Osteoblast (primary cell): ENCODE results near the gene ZFYVE27. TPM values are rescaled to one million over a fixed set of nuclear protein-coding genes. Genes with fewer than 3 reads are reported as not detected.

ENCODE experiments used
- DNase-seq: peaks from one replicate; pipeline ENCODE4 v3.0.0; 2011; ENCODE audit warnings: low spot score, mixed read lengths; ENCODE audit not compliant: insufficient read length; ENCODE audit errors: missing footprints
- H2AFZ ChIP-seq: 2 replicates; pipeline ENCODE4 v1.6.0; 2011; ENCODE audit warnings: mild to moderate bottlenecking, low read length
- H3K27ac ChIP-seq: 2 replicates; pipeline ENCODE4 v1.5.1; 2011; ENCODE audit warnings: mild to moderate bottlenecking, low read depth, low read length, moderate library complexity
- H3K27me3 ChIP-seq: 2 replicates; pipeline ENCODE4 v1.6.0; 2012; ENCODE audit warnings: mild to moderate bottlenecking, control low read depth, inconsistent platforms, low read length, moderate library complexity; ENCODE audit not compliant: insufficient read depth
- H3K36me3 ChIP-seq: 2 replicates; pipeline ENCODE4 v1.5.1; 2011; ENCODE audit warnings: mild to moderate bottlenecking, low read length, control low read depth, moderate library complexity; ENCODE audit not compliant: insufficient read depth
- H3K4me1 ChIP-seq: 2 replicates; pipeline ENCODE4 v1.5.1; 2011; ENCODE audit warnings: mild to moderate bottlenecking, low read length, control low read depth, moderate library complexity; ENCODE audit not compliant: insufficient read depth
- H3K4me2 ChIP-seq: 2 replicates; pipeline ENCODE4 v1.6.0; 2011; ENCODE audit warnings: mild to moderate bottlenecking, low read length; ENCODE audit not compliant: insufficient read depth
- H3K4me3 ChIP-seq: fragments of 200-600 bp; sonication (generic); 3 replicates; pipeline ENCODE4 v1.5.1; 2012; ENCODE audit warnings: mild to moderate bottlenecking, low read length, inconsistent platforms; ENCODE audit not compliant: insufficient read depth
- H3K79me2 ChIP-seq: 2 replicates; pipeline ENCODE4 v1.6.0; 2012; ENCODE audit warnings: mild to moderate bottlenecking, low read length, control low read depth, inconsistent platforms; ENCODE audit not compliant: insufficient read depth
- H3K9me3 ChIP-seq: 2 replicates; pipeline ENCODE4 v1.5.1; 2011; ENCODE audit warnings: low read depth, low read length, control low read depth
- H4K20me1 ChIP-seq: 2 replicates; pipeline ENCODE4 v1.6.0; 2012; ENCODE audit warnings: mild to moderate bottlenecking, low read length, control low read depth; ENCODE audit not compliant: insufficient read depth
- total RNA-seq: library from RNA; depleted of rRNA; stranded (reverse); fragments of >200 nt; gene quantifications from 2 replicates; pipeline ENCODE4 v1.2.3, GENCODE V29; 2012
- TF ChIP-seq, protein P1 (sequence below): IDR thresholded peaks from 2 replicates; pipeline ENCODE4 v1.5.1; 2011; ENCODE audit warnings: mild to moderate bottlenecking, low read depth, low read length, moderate library complexity; ENCODE audit errors: extremely low read depth

ZFYVE27 gene
- total RNA-seq, 1 donor, result 19.9 TPM

DNA sequence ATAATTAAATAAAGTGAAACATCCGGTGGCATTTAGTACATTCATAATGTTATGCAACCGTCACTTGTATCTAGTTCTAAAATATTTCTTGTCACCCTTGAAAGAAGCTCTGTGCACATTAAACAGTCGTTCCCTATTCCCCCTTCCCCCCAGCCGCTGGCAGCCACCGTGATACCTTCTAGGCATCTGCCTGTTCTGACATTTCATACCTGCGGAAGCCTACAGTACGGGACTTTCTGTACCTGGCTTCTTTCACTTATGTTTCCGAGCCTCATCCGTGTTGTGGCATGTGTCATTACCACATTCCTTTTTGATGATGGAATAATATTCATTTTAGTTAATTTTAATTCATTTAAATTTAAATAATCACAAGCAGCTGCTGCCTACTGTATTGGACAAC, 48.8 kb downstream of the ZFYVE27 start:
- TF ChIP-seq, protein P1, sequence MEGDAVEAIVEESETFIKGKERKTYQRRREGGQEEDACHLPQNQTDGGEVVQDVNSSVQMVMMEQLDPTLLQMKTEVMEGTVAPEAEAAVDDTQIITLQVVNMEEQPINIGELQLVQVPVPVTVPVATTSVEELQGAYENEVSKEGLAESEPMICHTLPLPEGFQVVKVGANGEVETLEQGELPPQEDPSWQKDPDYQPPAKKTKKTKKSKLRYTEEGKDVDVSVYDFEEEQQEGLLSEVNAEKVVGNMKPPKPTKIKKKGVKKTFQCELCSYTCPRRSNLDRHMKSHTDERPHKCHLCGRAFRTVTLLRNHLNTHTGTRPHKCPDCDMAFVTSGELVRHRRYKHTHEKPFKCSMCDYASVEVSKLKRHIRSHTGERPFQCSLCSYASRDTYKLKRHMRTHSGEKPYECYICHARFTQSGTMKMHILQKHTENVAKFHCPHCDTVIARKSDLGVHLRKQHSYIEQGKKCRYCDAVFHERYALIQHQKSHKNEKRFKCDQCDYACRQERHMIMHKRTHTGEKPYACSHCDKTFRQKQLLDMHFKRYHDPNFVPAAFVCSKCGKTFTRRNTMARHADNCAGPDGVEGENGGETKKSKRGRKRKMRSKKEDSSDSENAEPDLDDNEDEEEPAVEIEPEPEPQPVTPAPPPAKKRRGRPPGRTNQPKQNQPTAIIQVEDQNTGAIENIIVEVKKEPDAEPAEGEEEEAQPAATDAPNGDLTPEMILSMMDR, result no peak
- Histone ChIP-seq H4K20me1 (no peaks in the 10 kb centered on the region), H3K27me3 (peaks cover 12% of the 10 kb centered on the region), H3K4me2 (no peak overlapping the region), H3K4me1 (no peaks in the 10 kb centered on the region), H3K4me3 (no peak overlapping the region), H3K9me3 (no peaks in the 10 kb centered on the region), H3K36me3 (no peaks in the 10 kb centered on the region), H2AFZ (no peak overlapping the region), H3K27ac (no peak overlapping the region), H3K79me2 (no peaks in the 10 kb centered on the region)
- no peak for DNase-seq

DNA sequence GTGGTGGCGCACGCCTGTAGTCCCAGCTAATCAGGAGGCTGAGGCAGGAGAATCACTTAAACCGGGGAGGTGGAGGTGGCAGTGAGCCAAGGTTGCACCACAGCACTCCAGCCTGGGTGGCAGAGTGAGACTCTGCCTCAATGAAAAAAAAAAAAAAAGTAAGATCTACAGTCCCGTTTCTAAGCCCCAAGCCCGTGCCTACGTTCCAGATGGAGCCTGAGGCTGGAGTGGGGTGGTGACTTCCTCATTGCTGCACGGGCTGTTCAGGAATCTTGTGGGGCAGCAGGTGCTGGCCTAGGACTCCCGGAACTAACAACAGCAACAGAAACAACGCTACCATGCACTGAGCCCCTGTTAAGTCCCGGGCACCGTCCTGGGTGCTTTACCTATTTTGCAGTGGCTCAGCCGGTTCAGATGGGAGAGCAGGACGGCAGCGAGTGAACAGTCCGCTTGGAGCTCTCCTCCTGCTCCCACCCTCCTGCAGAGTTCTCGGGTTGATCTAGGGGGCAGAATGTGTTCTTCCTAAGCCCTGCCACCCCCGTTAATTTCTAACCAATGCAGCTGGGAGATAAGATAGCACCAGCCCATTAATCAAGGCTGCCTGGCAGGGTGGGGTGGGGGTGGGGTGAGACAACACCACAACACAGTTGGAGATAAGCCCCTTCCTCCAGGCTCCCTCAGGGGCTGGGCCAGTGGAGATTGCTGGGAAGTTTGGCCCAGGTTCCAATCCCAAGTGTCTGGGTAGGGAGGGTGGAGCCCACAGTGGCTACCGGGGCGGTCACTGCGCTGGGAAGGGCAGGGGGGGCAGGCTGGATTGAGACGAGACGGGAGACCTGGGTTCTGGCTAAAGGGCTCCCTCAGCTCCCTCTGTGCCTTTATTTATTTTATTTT, 51.9 kb downstream of the ZFYVE27 start:
- DNase-seq, result peak; percentile 69
- no peaks in the 10 kb centered on the region for H3K79me2 ChIP-seq
- H3K4me2 ChIP-seq, result no peak overlapping the region
- no peaks in the 10 kb centered on the region for H3K9me3 ChIP-seq
- no peaks in the 10 kb centered on the region for H4K20me1 ChIP-seq
- H3K4me3 ChIP-seq, result no peak overlapping the region
- TF ChIP-seq, protein P1, result no peak
- peaks cover 14% of the 10 kb centered on the region for H3K27me3 ChIP-seq
- no peak overlapping the region for H3K27ac ChIP-seq
- H3K4me1 ChIP-seq, result no peaks in the 10 kb centered on the region
- H2AFZ ChIP-seq, result no peak overlapping the region
- no peaks in the 10 kb centered on the region for H3K36me3 ChIP-seq

DNA sequence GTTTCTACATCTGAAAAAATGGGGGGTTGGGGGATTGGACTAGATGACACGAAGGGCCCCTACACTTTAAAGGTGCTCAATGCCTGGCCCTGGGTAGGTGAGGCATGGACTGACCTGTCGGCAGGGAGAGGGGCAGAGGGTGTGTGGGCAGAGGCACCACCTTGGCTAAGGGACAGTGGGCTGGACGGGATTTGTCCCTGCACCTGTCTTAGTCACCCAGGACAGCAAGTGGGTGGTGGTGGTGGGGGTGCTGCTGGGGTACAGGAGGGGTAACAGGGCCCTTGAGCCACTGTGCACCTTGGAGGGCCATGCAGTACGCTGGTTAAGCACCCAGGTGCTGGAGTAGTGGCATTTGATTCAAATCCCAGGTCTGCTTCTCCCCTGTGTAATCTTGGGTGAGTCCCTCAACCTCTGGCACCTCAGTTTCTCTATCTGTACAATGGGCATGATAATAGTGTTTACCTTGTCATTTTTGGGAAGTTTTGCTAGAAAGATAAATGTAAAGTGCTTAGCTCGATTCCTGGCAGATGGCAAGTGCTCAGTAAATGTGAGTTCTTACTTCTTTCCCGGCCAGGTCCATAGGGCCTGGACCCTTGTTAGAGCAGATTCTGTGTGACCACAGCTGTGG, 53.0 kb downstream of the ZFYVE27 start:
- Histone ChIP-seq H3K9me3 (no peaks in the 10 kb centered on the region), H3K4me2 (no peak overlapping the region), H3K36me3 (no peaks in the 10 kb centered on the region), H3K4me1 (no peaks in the 10 kb centered on the region), H3K4me3 (no peak overlapping the region), H4K20me1 (no peaks in the 10 kb centered on the region), H3K79me2 (no peaks in the 10 kb centered on the region), H2AFZ (no peak overlapping the region), H3K27ac (no peak overlapping the region), H3K27me3 (peaks cover 14% of the 10 kb centered on the region)
- TF ChIP-seq, protein P1, result no peak
- peak; percentile 42 for DNase-seq
